Measurements from ENCODE around the gene PCDH9.

- TF ChIP-seq, protein P1, sequence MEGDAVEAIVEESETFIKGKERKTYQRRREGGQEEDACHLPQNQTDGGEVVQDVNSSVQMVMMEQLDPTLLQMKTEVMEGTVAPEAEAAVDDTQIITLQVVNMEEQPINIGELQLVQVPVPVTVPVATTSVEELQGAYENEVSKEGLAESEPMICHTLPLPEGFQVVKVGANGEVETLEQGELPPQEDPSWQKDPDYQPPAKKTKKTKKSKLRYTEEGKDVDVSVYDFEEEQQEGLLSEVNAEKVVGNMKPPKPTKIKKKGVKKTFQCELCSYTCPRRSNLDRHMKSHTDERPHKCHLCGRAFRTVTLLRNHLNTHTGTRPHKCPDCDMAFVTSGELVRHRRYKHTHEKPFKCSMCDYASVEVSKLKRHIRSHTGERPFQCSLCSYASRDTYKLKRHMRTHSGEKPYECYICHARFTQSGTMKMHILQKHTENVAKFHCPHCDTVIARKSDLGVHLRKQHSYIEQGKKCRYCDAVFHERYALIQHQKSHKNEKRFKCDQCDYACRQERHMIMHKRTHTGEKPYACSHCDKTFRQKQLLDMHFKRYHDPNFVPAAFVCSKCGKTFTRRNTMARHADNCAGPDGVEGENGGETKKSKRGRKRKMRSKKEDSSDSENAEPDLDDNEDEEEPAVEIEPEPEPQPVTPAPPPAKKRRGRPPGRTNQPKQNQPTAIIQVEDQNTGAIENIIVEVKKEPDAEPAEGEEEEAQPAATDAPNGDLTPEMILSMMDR (IDR thresholded peaks at IDR 0.05): no peak
- no peak for TF ChIP-seq POLR2A (IDR thresholded peaks at IDR 0.05)
These were observed 755.1 kb downstream of the PCDH9 start for GRCh38 chr13:66475061-66475460.

Data from thyroid gland (tissue), 4 donors.